Measurements from ENCODE around the gene GCM1.

The GCM1 gene

GRCh38 chr6:53115113-53115512, 33.5 kb downstream of the GCM1 start:
- Histone ChIP-seq H3K79me2 (no peaks in the 10 kb centered on the region), H3K27ac (no peak overlapping the region), H2AFZ (no peak overlapping the region), H3K27me3 (ENCODE audit: control insufficient read depth, insufficient read depth, low read length) (no peaks in the 10 kb centered on the region), H3K36me3 (ENCODE audit: control insufficient read depth, insufficient read depth, low read length) (no peaks in the 10 kb centered on the region), H3K4me2 (ENCODE audit: low read length) (no peak overlapping the region), H3K4me1 (peaks cover 6% of the 10 kb centered on the region), H3K4me3 (ENCODE audit: low read depth, low read length) (no peak overlapping the region), H3K9ac (no peak overlapping the region), H3K9me3 (ENCODE audit: control insufficient read depth, low read length) (no peaks in the 10 kb centered on the region)
- no peak for TF ChIP-seq CTCF (IDR thresholded peaks at IDR 0.05)

GRCh38 chr6:53113742-53114141, 34.9 kb downstream of the GCM1 start:
- Histone ChIP-seq H3K27me3 (ENCODE audit: control insufficient read depth, insufficient read depth, low read length) (no peaks in the 10 kb centered on the region), H3K4me1 (peaks cover 6% of the 10 kb centered on the region), H3K9ac (no peak overlapping the region), H3K27ac (no peak overlapping the region), H3K9me3 (ENCODE audit: control insufficient read depth, low read length) (no peaks in the 10 kb centered on the region), H2AFZ (no peak overlapping the region), H3K79me2 (no peaks in the 10 kb centered on the region), H3K4me2 (ENCODE audit: low read length) (no peak overlapping the region), H3K4me3 (ENCODE audit: low read depth, low read length) (no peak overlapping the region), H3K36me3 (ENCODE audit: control insufficient read depth, insufficient read depth, low read length) (no peaks in the 10 kb centered on the region)
- no peak for TF ChIP-seq CTCF (IDR thresholded peaks at IDR 0.05)

GRCh38 chr6:53112871-53113270, 35.8 kb downstream of the GCM1 start:
- no peak for TF ChIP-seq CTCF (IDR thresholded peaks at IDR 0.05)
- Histone ChIP-seq H3K4me1 (peaks cover 6% of the 10 kb centered on the region), H3K9me3 (ENCODE audit: control insufficient read depth, low read length) (no peaks in the 10 kb centered on the region), H3K36me3 (ENCODE audit: control insufficient read depth, insufficient read depth, low read length) (no peaks in the 10 kb centered on the region), H3K9ac (no peak overlapping the region), H3K79me2 (no peaks in the 10 kb centered on the region), H3K27ac (no peak overlapping the region), H3K4me3 (ENCODE audit: low read depth, low read length) (no peak overlapping the region), H3K4me2 (ENCODE audit: low read length) (no peak overlapping the region), H3K27me3 (ENCODE audit: control insufficient read depth, insufficient read depth, low read length) (no peaks in the 10 kb centered on the region), H2AFZ (no peak overlapping the region)

- no peak overlapping the region for H3K4me2 ChIP-seq (ENCODE audit: low read length)
- TF ChIP-seq CTCF (IDR thresholded peaks at IDR 0.05): no peak
- no peak overlapping the region for H3K4me3 ChIP-seq (ENCODE audit: low read depth, low read length)
- no peaks in the 10 kb centered on the region for H3K79me2 ChIP-seq
- peaks cover 6% of the 10 kb centered on the region for H3K4me1 ChIP-seq
- H2AFZ ChIP-seq: no peak overlapping the region
- no peaks in the 10 kb centered on the region for H3K9me3 ChIP-seq (ENCODE audit: control insufficient read depth, low read length)
- no peaks in the 10 kb centered on the region for H3K27me3 ChIP-seq (ENCODE audit: control insufficient read depth, insufficient read depth, low read length)
- H3K27ac ChIP-seq: no peak overlapping the region
- H3K36me3 ChIP-seq (ENCODE audit: control insufficient read depth, insufficient read depth, low read length): no peaks in the 10 kb centered on the region
- H3K9ac ChIP-seq: no peak overlapping the region
Observed at GRCh38 chr6:53112404-53112803, 36.2 kb downstream of the GCM1 start.

- no peaks in the 10 kb centered on the region for H3K79me2 ChIP-seq
- no peaks in the 10 kb centered on the region for H3K27me3 ChIP-seq (ENCODE audit: control insufficient read depth, insufficient read depth, low read length)
- no peak for TF ChIP-seq CTCF (IDR thresholded peaks at IDR 0.05)
- H3K4me1 ChIP-seq: peaks cover 6% of the 10 kb centered on the region
- no peak overlapping the region for H3K27ac ChIP-seq
- no peak overlapping the region for H3K4me2 ChIP-seq (ENCODE audit: low read length)
- no peak overlapping the region for H2AFZ ChIP-seq
- H3K36me3 ChIP-seq (ENCODE audit: control insufficient read depth, insufficient read depth, low read length): no peaks in the 10 kb centered on the region
- no peak overlapping the region for H3K4me3 ChIP-seq (ENCODE audit: low read depth, low read length)
- H3K9me3 ChIP-seq (ENCODE audit: control insufficient read depth, low read length): no peaks in the 10 kb centered on the region
- no peak overlapping the region for H3K9ac ChIP-seq
Observed at GRCh38 chr6:53111865-53112264, 36.8 kb downstream of the GCM1 start.

Data from parathyroid adenoma (tissue), 2 donors.